Suprapubic skin (tissue), 4 donors: Measurements from ENCODE around the gene SVIL. TPM values are rescaled to one million over a fixed set of nuclear protein-coding genes. Genes with fewer than 3 reads are reported as not detected.

Source experiments
- DNase-seq, 2 donors: peaks; one replicate each; pipeline ENCODE4 v3.0.0-alpha.2; 2019; ENCODE audit warnings: low spot score in 2 of 2
- H3K27ac ChIP-seq: fragments of 200-600 bp; sonication (generic); one replicate; pipeline ENCODE4 v1.5.1; 2019
- H3K27me3 ChIP-seq: fragments of 200-600 bp; sonication (generic); one replicate; pipeline ENCODE4 v1.5.1; 2019
- H3K36me3 ChIP-seq: fragments of 200-600 bp; sonication (generic); one replicate; pipeline ENCODE4 v1.5.1; 2019
- H3K4me1 ChIP-seq: fragments of 200-600 bp; sonication (generic); one replicate; pipeline ENCODE4 v1.5.1; 2019
- H3K4me3 ChIP-seq: fragments of 200-600 bp; sonication (generic); one replicate; pipeline ENCODE4 v1.5.1; 2019; ENCODE audit warnings: mild to moderate bottlenecking
- H3K9me3 ChIP-seq: fragments of 200-600 bp; sonication (generic); one replicate; pipeline ENCODE4 v1.5.1; 2019
- CTCF ChIP-seq, 2 donors: fragments of 200-600 bp in 1 of 2; fragments of 450-650 bp in 1 of 2; sonication (generic) in 1 of 2; IDR thresholded peaks; one replicate each; pipeline ENCODE4 v1.5.1; 2016 to 2019; ENCODE audit warnings: antibody characterized with exemption in 2 of 2, mild to moderate bottlenecking in 1 of 2, moderate library complexity in 1 of 2
- EP300 ChIP-seq: sonication (generic); formaldehyde crosslinking; IDR thresholded peaks from one replicate; pipeline ENCODE4 v1.6.1; 2017; ENCODE audit warnings: antibody characterized with exemption
- POLR2A ChIP-seq, 2 donors: fragments of 450-650 bp; IDR thresholded peaks; one replicate each; pipeline ENCODE4 v1.6.1; 2017; ENCODE audit warnings: antibody characterized with exemption in 2 of 2, mild to moderate bottlenecking in 2 of 2, moderate library complexity in 2 of 2
- POLR2AphosphoS5 ChIP-seq, 3 donors: sonication (generic); formaldehyde crosslinking; IDR thresholded peaks; one replicate each; pipeline ENCODE4 v1.6.1; 2017; ENCODE audit warnings: antibody characterized with exemption in 3 of 3
- WGBS: methylation state at CpG from one replicate; pipeline ENCODE4 v1.1.5; 2018; 5-methylcytosine and 5-hydroxymethylcytosine counted together
- total RNA-seq, 4 donors: library from RNA; depleted of rRNA; stranded (reverse); fragments of >200 nt; gene quantifications; one replicate each; pipeline ENCODE4 v1.1.0, GENCODE V29; 2016

SVIL gene
- total RNA-seq, 4 donors from 2014 or later: 52.9 to 129 (median 72.1) TPM

DNA sequence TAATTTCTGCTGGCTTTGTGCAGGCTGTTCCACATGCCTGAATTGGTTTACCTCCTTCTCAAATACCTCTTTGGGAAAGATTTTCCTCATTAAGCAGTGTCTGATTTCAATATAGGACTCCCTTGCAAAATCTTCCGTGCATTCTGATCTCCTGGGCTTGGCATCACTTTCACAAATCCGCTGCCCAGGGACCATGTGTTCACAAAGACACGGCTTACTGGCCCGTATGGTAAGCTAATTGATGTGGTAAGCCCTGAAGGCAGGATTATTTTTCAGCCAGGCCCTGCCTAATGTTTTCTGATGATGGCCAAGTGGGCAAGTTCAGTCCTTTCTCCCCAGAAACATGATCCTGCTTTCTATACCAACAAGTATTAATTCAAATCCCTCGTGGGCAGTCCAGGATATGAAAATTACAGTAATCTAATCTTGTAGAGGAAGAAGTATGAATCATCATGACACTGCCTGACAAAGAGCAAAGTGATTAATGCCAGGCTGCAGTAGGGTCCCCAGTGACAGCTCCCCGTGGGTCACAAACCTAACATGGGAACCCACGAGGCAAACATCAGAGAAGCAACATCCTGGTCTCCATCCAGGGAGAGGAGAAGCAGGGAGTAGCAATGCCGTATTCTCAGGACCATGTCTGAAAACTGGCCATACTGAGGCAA lies 11.6 kb upstream of the SVIL start:
- H3K4me3 ChIP-seq: no peak overlapping the region
- no peaks in the 10 kb centered on the region for H3K27me3 ChIP-seq
- WGBS: 8% methylated on average over 8 of the region's 8 CpGs
- H3K27ac ChIP-seq: peak overlapping the region; percentile 77
- no peaks in the 10 kb centered on the region for H3K36me3 ChIP-seq
- TF ChIP-seq POLR2A (IDR thresholded peaks at IDR 0.05) (no peak), CTCF (IDR thresholded peaks at IDR 0.05) (no peak), EP300 (no peak), POLR2AphosphoS5 (IDR thresholded peaks at IDR 0.05) (no peak)
- DNase-seq: peak in 1 of 2 donors; percentile 83
- no peaks in the 10 kb centered on the region for H3K9me3 ChIP-seq
- H3K4me1 ChIP-seq: peaks cover 57% of the 10 kb centered on the region

- H3K4me3 ChIP-seq: no peak overlapping the region
- H3K27me3 ChIP-seq: no peaks in the 10 kb centered on the region
- no peak for DNase-seq
- TF ChIP-seq POLR2A (IDR thresholded peaks at IDR 0.05): no peak
- TF ChIP-seq EP300: no peak
- TF ChIP-seq CTCF (IDR thresholded peaks at IDR 0.05): no peak
- no peak for TF ChIP-seq POLR2AphosphoS5 (IDR thresholded peaks at IDR 0.05)
- peak overlapping the region; percentile 77 for H3K27ac ChIP-seq
- peaks cover 57% of the 10 kb centered on the region for H3K4me1 ChIP-seq
- H3K36me3 ChIP-seq: no peaks in the 10 kb centered on the region
- 63% methylated on average over 11 of the region's 12 CpGs for WGBS
- H3K9me3 ChIP-seq: no peaks in the 10 kb centered on the region
Observed at GRCh38 chr10:29643771-29644501, 9.2 kb upstream of the SVIL start.

DNA sequence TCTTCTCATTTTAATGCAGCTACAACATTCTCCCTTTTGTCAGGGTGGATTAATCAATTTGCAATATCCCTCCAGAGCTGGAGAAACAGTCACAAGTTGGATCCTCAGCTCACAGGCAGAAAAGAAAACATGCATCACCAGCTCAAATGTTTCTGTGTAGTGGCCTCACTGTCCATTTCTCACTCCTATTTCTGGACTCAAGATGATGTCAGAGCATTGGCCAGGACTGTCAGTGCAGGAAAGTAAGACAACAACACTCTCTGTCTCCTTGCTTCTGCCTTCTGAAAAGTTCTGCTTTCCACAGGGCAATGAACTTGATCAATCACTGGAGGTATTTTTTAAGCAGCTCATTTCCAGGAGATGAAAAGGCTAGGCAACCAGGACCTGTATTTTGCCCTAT lies 8.2 kb upstream of the SVIL start:
- Histone ChIP-seq H3K36me3 (no peaks in the 10 kb centered on the region), H3K4me3 (no peak overlapping the region), H3K27me3 (no peaks in the 10 kb centered on the region), H3K4me1 (peaks cover 51% of the 10 kb centered on the region), H3K27ac (peak overlapping the region; percentile 71), H3K9me3 (no peaks in the 10 kb centered on the region)
- no peak for TF ChIP-seq CTCF (IDR thresholded peaks at IDR 0.05)
- TF ChIP-seq POLR2AphosphoS5 (IDR thresholded peaks at IDR 0.05): peak in 1 of 3 donors; percentile 70
- no peak for DNase-seq

DNA sequence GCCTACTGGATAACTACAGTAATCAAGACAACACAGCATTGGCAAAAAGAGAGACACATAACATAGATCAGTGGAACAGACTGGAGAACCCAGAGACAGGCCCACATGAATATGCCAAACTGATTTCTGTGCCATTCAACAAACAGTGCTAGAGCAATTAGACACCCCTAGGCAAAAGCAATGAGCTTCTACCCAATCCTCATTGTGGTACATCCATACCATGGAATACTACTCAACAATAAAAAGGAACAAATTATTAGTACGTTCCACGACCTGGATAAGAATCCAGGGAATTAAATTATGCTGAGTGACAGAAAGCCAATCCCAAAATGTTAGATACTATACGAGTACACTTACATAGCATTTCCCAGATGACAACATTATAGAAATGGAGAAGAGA lies 2.8 kb upstream of the SVIL start:
- Histone ChIP-seq H3K4me1 (peaks cover 46% of the 10 kb centered on the region), H3K36me3 (no peaks in the 10 kb centered on the region), H3K27me3 (no peaks in the 10 kb centered on the region), H3K9me3 (no peaks in the 10 kb centered on the region), H3K4me3 (no peak overlapping the region), H3K27ac (no peak overlapping the region)
- TF ChIP-seq CTCF (IDR thresholded peaks at IDR 0.05): no peak
- TF ChIP-seq POLR2A (IDR thresholded peaks at IDR 0.05): no peak
- 95% methylated on average over 3 of the region's 3 CpGs for WGBS
- no peak for DNase-seq

- Histone ChIP-seq H3K4me1 (peaks cover 42% of the 10 kb centered on the region), H3K36me3 (no peaks in the 10 kb centered on the region), H3K4me3 (no peak overlapping the region), H3K27ac (peak overlapping the region; percentile 87), H3K27me3 (no peaks in the 10 kb centered on the region), H3K9me3 (no peaks in the 10 kb centered on the region)
- DNase-seq: no peak
- 38% methylated on average over 2 of the region's 2 CpGs for WGBS
- no peak for TF ChIP-seq CTCF (IDR thresholded peaks at IDR 0.05)
- TF ChIP-seq POLR2A (IDR thresholded peaks at IDR 0.05): no peak
- TF ChIP-seq POLR2AphosphoS5 (IDR thresholded peaks at IDR 0.05): no peak
- TF ChIP-seq EP300: no peak
Observed at GRCh38 chr10:29636178-29636577, 1.4 kb upstream of the SVIL start.
